ENCODE data around the gene TJP3.

TJP3 gene

DNA sequence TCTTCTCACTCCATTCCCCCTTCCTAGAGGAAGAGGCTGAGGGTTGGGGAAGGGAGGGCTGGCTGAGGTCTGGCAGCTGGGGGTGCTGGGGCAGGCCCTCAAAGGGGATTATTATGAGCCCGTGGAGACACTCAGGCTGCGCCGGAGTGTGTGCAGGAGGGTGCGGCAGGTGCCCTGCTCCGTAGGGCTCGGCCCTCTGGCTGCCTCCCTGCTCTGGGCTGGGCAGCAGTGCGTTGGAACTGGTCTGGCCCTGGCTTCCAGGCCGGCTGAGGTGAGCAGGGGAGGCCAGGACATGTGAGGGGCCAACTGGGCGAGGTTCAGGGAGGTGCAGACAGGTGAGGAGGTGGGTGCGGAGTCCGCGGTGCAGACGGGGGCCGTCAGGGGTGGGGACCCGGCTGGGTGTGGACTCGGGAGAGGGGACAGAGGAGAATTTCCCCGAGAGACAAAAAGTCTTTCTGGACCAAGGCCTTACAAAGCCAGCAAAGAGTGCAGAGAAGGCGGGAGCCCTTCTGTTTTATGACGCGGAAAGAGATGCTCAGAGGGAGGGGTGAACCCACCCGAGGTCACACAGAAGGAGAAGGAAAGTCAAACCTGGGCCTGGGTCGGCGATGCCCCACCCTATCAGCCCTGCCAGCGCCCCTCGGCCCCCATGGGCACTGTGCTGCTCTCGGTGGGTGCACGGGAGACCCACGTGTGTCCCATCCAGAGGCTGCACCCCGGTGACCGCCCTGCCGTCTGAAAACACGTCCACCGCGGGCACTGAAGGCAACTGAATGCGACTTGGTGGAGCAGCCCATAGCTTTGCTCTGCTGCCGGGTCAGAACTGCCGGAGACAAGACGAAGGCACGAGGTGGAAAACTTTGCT, 38.9 kb upstream of the TJP3 start:
- DNase-seq (ENCODE audit: low read depth) = no peak
- no peak overlapping the region for H3K4me3 ChIP-seq (ENCODE audit: low read depth, low read length)
- TF ChIP-seq, protein P1, sequence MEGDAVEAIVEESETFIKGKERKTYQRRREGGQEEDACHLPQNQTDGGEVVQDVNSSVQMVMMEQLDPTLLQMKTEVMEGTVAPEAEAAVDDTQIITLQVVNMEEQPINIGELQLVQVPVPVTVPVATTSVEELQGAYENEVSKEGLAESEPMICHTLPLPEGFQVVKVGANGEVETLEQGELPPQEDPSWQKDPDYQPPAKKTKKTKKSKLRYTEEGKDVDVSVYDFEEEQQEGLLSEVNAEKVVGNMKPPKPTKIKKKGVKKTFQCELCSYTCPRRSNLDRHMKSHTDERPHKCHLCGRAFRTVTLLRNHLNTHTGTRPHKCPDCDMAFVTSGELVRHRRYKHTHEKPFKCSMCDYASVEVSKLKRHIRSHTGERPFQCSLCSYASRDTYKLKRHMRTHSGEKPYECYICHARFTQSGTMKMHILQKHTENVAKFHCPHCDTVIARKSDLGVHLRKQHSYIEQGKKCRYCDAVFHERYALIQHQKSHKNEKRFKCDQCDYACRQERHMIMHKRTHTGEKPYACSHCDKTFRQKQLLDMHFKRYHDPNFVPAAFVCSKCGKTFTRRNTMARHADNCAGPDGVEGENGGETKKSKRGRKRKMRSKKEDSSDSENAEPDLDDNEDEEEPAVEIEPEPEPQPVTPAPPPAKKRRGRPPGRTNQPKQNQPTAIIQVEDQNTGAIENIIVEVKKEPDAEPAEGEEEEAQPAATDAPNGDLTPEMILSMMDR (conservative IDR thresholded peaks at IDR 0.05; ENCODE audit: low read depth, low read length) = no peak

DNA sequence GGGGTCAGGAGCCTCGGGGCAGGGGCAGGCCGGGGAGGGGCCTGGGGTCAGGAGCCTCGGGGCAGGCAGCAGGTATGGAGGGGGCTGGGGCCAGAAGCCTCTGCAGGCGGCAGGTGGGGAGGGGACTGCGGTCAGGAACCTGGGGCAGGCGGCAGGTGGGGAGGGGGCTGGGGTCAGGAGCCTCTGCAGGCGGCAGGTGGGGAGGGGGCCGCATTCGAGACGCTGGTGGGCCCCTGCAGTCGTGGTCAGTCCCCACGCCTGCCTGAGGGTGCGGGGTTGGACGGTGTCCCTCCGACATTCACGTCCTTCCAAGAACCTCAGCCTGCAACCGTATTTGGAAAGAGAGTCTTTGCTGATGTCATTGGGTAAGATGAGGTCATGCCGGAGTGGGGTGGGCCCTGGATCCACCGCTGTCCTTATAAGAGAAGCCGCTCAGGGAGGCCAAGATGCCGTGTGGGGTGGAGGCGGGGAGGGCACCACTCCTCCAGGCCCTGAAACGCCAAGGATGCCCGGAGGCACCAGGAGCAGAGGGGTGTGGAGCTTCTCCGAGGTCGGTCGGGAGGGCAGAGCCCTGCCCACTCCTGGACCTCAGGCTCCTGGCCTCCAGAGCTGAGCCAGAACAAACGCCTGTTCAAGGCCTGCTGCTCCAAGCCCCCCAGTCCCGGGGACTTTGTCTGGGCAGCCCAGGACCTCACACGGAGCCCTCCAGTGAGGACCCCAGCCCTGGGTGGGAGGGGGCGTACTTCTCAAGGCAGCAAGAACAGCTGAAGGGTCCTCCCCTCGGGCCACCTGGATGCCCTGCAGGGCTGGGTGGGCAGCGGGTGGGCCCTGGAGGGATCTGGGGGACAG, 38.0 kb upstream of the TJP3 start:
- TF ChIP-seq, protein P1 (conservative IDR thresholded peaks at IDR 0.05; ENCODE audit: low read depth, low read length) = no peak
- peak; percentile 92 for DNase-seq (ENCODE audit: low read depth)
- no peak overlapping the region for H3K4me3 ChIP-seq (ENCODE audit: low read depth, low read length)

DNA sequence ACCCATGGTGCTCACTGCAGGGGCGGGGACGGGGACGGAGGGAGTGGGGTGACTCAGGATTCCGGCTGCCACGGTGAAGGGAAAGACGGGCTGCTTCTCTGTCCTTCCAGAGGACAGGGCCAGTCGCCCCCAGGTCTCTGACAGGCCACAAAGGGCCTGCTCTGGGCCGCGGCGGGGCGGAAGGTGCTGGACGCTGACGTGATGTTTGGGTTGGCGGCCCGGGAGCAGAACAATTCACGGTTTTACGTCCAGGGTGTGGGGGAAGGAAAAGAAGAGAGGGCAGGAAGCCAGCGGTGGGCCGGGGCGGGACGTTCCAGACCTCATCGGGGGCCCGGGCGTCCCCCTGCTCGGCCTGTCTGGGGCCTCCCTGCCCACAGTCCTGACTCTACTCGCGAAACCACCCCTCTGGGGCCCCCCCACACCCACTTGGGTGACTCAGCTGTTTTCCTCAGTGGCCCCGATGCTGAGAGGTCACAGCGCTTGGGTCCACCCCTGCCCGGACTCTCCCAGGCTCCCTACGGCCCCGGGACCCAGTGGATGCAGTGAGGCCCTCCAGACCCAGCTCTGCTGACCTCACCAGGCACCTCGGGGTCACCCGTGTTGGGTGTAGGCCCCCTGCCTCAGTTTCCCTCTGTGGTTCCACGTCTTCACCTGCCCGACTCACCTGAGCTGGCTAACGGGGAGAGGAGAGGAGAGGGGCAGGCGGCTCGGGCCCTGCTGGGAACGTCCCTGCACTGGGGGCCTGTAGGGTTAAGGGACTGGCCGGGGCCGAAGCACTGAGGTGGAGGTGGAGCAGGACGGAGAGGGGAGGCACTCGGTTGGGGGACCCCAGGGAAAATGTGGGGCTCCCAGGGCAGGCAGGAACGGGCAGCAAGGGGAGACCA, 37.1 kb upstream of the TJP3 start:
- peak overlapping the region; percentile 14 for H3K4me3 ChIP-seq (ENCODE audit: low read depth, low read length)
- DNase-seq (ENCODE audit: low read depth) = peak; percentile 84
- TF ChIP-seq, protein P1 (conservative IDR thresholded peaks at IDR 0.05; ENCODE audit: low read depth, low read length) = no peak

DNA sequence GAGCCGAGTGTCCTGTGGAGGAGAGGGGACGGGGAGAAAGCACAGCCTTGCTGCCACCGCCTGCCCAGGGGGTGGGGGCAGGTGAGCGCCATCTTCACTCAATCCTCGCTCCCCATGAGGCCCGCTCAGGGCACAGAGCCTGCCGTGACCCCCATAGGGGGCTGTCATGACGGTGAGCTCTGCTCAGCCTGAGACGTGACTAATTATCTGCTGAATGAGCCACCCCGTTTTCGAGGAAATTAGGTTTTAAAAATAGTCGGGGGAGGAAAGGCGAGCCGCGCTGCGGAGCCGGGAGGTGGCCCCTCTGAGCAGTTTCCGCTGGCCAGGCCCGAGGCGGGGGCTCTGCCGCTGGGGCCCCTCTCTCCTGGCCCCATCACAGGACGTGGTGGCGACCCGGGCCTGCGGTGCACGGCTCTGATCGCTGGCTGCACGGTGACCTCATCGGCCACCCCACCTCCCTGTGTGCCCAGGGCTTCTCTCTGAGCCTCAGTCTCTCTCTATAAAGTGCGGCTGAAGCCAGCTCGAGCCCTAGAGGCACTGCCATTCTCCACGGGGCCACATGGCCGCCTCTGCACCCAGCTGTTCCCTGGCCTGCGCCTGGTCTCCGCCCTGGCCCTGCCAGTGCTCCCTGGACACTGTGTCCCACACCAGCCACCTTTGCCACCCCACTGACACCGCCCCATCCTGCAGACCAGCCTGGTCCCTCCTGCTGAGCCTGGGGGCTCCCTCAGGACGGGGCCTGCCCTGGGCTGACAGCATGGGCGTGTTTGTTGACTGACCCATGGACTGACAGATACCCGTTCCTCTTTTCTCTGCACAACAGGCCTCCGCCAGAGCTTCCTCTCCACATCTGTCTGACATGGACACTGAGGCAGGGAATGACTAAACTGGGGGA, 36.3 kb upstream of the TJP3 start:
- TF ChIP-seq, protein P1 (conservative IDR thresholded peaks at IDR 0.05; ENCODE audit: low read depth, low read length) = peak; percentile 55
- DNase-seq (ENCODE audit: low read depth) = peak; percentile 62
- no peak overlapping the region for H3K4me3 ChIP-seq (ENCODE audit: low read depth, low read length)

DNA sequence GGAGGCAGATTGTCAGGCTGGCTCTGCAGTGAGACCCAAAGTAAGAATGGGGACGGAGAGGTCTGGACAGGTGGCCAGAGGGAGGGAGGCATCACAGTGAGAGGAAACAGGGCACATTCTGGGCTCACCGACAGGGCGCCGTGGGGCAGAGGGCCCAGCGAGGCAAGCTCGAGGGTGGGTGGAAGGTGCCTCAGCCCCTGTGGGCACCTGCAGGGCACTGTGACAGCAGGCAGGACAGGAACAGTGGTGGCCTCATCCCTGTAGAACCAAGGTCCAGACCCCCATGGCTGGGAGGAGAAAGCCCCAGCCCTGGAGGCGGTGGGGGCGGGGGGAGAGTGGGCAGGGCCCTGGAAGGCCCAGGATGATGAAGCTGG, 35.6 kb upstream of the TJP3 start:
- no peak overlapping the region for H3K4me3 ChIP-seq (ENCODE audit: low read depth, low read length)
- DNase-seq (ENCODE audit: low read depth) = no peak
- TF ChIP-seq, protein P1 (conservative IDR thresholded peaks at IDR 0.05; ENCODE audit: low read depth, low read length) = no peak

DNA sequence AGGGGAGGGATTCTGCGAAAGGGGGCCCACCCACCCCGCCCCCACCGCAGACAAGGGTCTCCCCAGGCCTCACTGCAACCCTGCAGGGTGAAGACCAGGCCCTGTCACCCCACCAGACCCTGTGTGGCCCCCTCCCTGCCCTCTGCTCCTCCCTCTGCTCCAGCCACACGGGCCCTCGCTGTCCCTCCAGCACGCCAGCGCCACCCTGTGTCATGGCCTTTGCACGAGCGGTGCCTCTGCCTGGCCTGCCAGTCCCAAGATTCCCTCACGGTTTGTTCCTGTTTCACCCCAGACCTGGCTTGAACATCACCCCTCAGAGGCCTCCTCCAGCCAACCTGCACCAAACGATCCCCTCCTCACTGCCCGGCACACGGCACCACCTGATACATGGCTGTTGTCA, 35.2 kb upstream of the TJP3 start:
- DNase-seq (ENCODE audit: low read depth) = no peak
- no peak overlapping the region for H3K4me3 ChIP-seq (ENCODE audit: low read depth, low read length)
- TF ChIP-seq, protein P1 (conservative IDR thresholded peaks at IDR 0.05; ENCODE audit: low read depth, low read length) = no peak

All from choroid plexus epithelial cell (primary cell).